ENCODE measurements around the gene IFI27.

The IFI27 gene

DNA sequence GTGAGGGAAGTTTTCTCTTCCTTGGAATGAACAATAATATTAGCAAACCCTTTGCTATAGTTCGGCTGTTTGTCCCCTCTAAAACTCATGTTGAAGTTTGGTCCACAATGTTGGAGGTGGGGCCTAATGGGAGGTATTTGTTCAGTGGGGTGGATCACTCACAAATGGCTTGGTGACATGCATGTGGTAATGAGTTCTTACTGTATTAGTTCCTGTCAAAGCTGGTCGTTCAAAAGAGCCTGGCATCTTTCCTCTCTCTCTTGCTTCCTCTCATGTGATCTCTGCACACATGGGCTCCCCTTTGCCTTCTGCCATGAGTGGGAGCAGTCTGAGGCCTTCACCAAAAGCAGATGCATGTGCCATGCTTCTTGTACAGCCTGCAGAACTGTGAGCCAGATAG is 50.5 kb downstream of the IFI27 start:
- no peak for DNase-seq

DNA sequence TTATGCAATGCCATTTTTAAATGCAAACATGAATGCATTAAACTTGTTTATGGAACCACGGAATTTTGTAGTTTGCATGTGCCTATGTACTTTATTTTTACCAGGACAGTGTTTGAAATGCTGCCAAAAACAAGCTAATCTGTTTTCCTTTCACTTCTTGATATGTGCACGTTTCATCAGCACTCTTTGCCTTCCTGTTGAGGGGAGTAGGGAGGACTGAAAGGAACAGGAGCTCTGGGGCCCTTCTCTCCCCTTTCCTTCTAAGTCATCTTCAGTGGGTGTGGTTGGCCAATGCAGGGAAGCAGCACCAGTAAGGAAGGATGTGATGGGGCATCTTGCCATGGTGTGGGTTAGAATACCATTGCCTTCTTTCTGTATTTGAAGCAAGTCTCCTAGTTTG is 51.4 kb downstream of the IFI27 start:
- DNase-seq = no peak

DNA sequence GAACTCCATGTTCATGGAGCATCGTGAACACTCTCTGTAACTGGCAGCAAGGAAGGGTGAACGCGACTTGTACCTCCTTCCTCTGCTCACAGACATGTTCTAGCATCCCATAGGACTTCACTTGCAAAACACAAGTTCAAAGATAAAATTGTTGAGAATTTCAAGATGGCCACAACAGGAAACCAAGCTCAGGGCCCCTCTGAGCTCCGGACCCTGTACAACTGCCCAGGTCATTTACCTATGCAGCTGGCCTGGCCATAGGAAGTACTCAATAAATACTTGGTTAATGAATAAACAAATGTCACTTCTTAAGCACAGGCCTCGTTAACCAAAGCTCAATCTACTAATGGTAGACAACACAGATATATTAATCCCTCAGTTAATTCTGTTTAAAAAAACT is 51.9 kb downstream of the IFI27 start:
- no peak for DNase-seq

DNA sequence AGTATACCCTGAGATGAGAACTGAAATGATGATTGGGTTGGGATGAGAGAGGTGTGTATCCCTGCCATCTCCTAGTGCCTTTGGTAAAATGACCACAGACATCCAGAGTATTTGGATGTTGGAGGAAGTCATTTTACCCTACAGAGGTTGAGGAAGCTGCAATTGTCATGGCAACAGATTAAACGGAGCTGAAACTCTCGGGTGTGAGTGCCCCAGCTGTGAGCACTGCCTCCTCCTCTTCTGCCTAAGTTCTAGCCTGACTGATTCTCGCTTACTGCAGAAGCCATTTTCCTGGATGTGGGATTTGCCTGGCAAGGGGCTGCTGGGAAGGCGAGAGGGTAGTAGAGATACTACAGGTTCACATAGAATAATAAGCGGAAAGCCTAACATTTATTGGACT is 53.3 kb downstream of the IFI27 start:
- DNase-seq = no peak

DNA sequence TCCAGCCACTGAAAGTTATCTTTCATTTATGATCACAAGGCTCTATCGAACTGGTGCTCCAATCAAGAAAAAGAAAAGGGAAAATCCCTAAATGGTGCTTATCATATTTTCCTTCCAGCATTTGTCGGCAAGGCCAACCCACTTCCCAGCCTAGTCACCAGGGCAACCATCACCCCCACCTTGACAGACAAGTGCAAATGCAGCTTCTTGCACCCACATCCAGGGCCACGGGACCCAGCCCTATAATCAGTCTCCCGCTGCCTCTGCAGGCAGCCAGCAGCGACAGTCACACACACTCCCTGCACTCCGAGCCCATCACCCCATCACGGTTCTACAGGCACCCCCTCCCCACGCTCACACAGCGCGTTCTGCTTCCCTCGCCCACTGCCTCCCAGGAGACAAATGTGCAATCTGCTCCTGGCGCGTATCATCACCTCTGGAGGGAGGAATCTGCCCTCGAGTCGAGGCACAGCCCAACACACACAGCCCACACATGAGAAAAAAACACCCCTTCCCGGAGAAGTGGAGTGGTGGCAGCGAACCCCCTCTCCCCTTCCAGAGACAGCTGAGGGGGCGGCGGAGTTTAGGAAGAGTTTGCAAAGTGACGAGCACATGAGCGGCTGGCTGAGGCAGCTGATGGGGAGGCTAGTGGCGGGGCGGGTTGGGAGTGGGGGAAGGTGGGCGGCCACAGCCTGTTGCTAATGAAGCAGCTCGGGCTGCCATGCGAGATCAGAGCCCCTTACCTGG is 54.3 kb downstream of the IFI27 start:
- DNase-seq = no peak

DNA sequence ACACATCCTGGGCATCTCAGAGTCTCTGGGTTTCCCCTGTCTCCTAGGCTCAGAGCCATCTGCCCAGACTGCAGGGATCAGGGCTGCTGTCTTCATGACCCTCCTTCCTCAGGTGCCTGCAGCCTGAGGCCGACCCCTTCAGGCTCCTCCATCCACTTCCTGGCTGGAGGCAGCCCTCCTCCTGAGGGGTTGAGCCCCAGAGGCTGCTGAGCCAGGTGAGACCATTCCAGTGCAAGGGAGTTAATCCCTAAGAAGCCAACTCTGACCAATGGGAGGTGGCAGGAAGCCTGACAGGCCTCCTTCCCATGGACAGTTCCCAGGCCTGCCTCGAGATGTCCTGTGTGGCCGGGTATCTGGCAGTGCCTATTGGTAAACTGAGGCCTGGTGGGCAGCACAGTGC is 55.2 kb downstream of the IFI27 start:
- no peak for DNase-seq

All from stimulated activated CD4-positive, alpha-beta T cell treated with anti-CD3 and anti-CD28 coated beads, Interleukin-4, amount 100 ng/mL, for 1 hour (primary cell).